ENCODE results near the gene CAGE1. TPM values are rescaled to one million over a fixed set of nuclear protein-coding genes. Genes with fewer than 3 reads are reported as not detected.
A peak's percentile ranks its signal among the peaks of the same experiment; 100 is the strongest.

CAGE1 gene
- total RNA-seq, 1 donor from 2014 or later, result not detected

- H3K36me3 ChIP-seq (ENCODE audit: control insufficient read depth, insufficient read depth, low read length), result no peaks in the 10 kb centered on the region
- peak; percentile 52 for TF ChIP-seq CTCF (IDR thresholded peaks at IDR 0.05; ENCODE audit: insufficient read depth, low read length, poor library complexity, severe bottlenecking)
- DNase-seq (ENCODE audit: low read depth), result no peak
- no peaks in the 10 kb centered on the region for H3K27me3 ChIP-seq (ENCODE audit: control insufficient read depth, insufficient read depth, low read length)
- no peak overlapping the region for H3K4me3 ChIP-seq (ENCODE audit: low read depth, low read length)
Observed at GRCh38 chr6:7424967-7425807, 35.6 kb upstream of the CAGE1 start.

- H3K36me3 ChIP-seq (ENCODE audit: control insufficient read depth, insufficient read depth, low read length), result no peaks in the 10 kb centered on the region
- no peak for TF ChIP-seq CTCF (IDR thresholded peaks at IDR 0.05; ENCODE audit: insufficient read depth, low read length, poor library complexity, severe bottlenecking)
- H3K4me3 ChIP-seq (ENCODE audit: low read depth, low read length), result no peak overlapping the region
- no peak for DNase-seq (ENCODE audit: low read depth)
- H3K27me3 ChIP-seq (ENCODE audit: control insufficient read depth, insufficient read depth, low read length), result no peaks in the 10 kb centered on the region
Observed at GRCh38 chr6:7424058-7424457, 34.5 kb upstream of the CAGE1 start.

- no peak for TF ChIP-seq CTCF (IDR thresholded peaks at IDR 0.05; ENCODE audit: insufficient read depth, low read length, poor library complexity, severe bottlenecking)
- DNase-seq (ENCODE audit: low read depth), result no peak
- Histone ChIP-seq H3K27me3 (ENCODE audit: control insufficient read depth, insufficient read depth, low read length) (no peaks in the 10 kb centered on the region), H3K4me3 (ENCODE audit: low read depth, low read length) (no peak overlapping the region), H3K36me3 (ENCODE audit: control insufficient read depth, insufficient read depth, low read length) (no peaks in the 10 kb centered on the region)
Observed at GRCh38 chr6:7421066-7421465, 31.5 kb upstream of the CAGE1 start.

GRCh38 chr6:7419065-7419464, 29.5 kb upstream of the CAGE1 start:
- H3K36me3 ChIP-seq (ENCODE audit: control insufficient read depth, insufficient read depth, low read length), result no peaks in the 10 kb centered on the region
- no peak for DNase-seq (ENCODE audit: low read depth)
- TF ChIP-seq CTCF (IDR thresholded peaks at IDR 0.05; ENCODE audit: insufficient read depth, low read length, poor library complexity, severe bottlenecking), result no peak
- H3K27me3 ChIP-seq (ENCODE audit: control insufficient read depth, insufficient read depth, low read length), result no peaks in the 10 kb centered on the region
- H3K4me3 ChIP-seq (ENCODE audit: low read depth, low read length), result no peak overlapping the region

- H3K27me3 ChIP-seq (ENCODE audit: control insufficient read depth, insufficient read depth, low read length), result no peaks in the 10 kb centered on the region
- DNase-seq (ENCODE audit: low read depth), result no peak
- TF ChIP-seq CTCF (IDR thresholded peaks at IDR 0.05; ENCODE audit: insufficient read depth, low read length, poor library complexity, severe bottlenecking), result no peak
Observed at GRCh38 chr6:7418238-7418905, 28.8 kb upstream of the CAGE1 start.

More at GRCh38 chr6:7418238-7418905, 28.8 kb upstream of the CAGE1 start:
- H3K36me3 ChIP-seq (ENCODE audit: control insufficient read depth, insufficient read depth, low read length), result no peaks in the 10 kb centered on the region
- no peak overlapping the region for H3K4me3 ChIP-seq (ENCODE audit: low read depth, low read length)
